ENCODE measurements around the gene ZNF532.

- no peak for TF ChIP-seq GATA3 (IDR thresholded peaks at IDR 0.05; ENCODE audit: low read depth, low read length)
- no peak for TF ChIP-seq GATA2 (IDR thresholded peaks at IDR 0.05; ENCODE audit: low read depth, low read length)
These were observed 128.6 kb downstream of the ZNF532 start for GRCh38 chr18:58993260-58993659.

Measured in SH-SY5Y (cell line).